ENCODE measurements around the gene LAMA5. TPM values are rescaled to one million over a fixed set of nuclear protein-coding genes. Genes with fewer than 3 reads are reported as not detected.

LAMA5 gene
- total RNA-seq, 1 experiment from 2014 or later = 321 TPM

GRCh38 chr20:62350629-62351422, 16.3 kb downstream of the LAMA5 start:
- Histone ChIP-seq H3K79me2 (ENCODE audit: insufficient read depth, low read length) (peaks cover 38% of the 10 kb centered on the region), H3K9ac (ENCODE audit: low read length) (peak overlapping the region; percentile 74), H3K27me3 (ENCODE audit: insufficient read depth, low read length) (no peaks in the 10 kb centered on the region), H3K9me3 (ENCODE audit: control insufficient read depth in 1 of 2, insufficient read depth in 1 of 2, low read depth in 1 of 2, low read length in 2 of 2) (no peaks in the 10 kb centered on the region), H3K4me3 (replicated peaks in 1 of 2; ENCODE audit: low read depth in 1 of 2, low read length in 2 of 2) (peak overlapping the region; percentile 19 to 52), H4K20me1 (ENCODE audit: insufficient read depth) (no peaks in the 10 kb centered on the region), H3K27ac (ENCODE audit: low read depth, low read length) (peak overlapping the region; percentile 99), H3K4me1 (ENCODE audit: control insufficient read depth in 1 of 2, insufficient read depth in 2 of 2, low read length in 2 of 2) (peaks cover 31 to 54% of the 10 kb centered on the region in 2 experiments), H3K9me2 (ENCODE audit: insufficient read depth) (no peaks in the 10 kb centered on the region), H3K36me3 (ENCODE audit: control insufficient read depth in 1 of 2, insufficient read depth in 2 of 2, low read length in 2 of 2) (peaks cover 3 to 31% of the 10 kb centered on the region in 2 experiments; a peak in 2 of 4 replicates), H3K4me2 (ENCODE audit: low read length) (peak overlapping the region; percentile 89), H2AFZ (ENCODE audit: low read depth, low read length, poor library complexity, severe bottlenecking) (no peak overlapping the region)
- TF ChIP-seq ZFX (IDR thresholded peaks at IDR 0.05) (0 out of 2 replicates have a peak, but pooled peaks have one; percentile 18), TCF7L2 (IDR thresholded peaks at IDR 0.05; ENCODE audit: borderline replicate concordance, extremely low read depth, insufficient read depth, insufficient read length) (no peak), RAD21 (IDR thresholded peaks at IDR 0.05; ENCODE audit: low read depth) (no peak), CEBPB (IDR thresholded peaks at IDR 0.05; ENCODE audit: low read depth) (no peak)
- CTCF ChIA-PET = interaction anchor here (0.8 to 1.7 kb wide), 4 partner anchors 10 to 60 kb away, joined by 3 to 13 read pairs (median 3); no protein-coding TSS in a partner anchor
- intact Hi-C loops (cut with micrococcal nuclease) = loop anchor here (1.0 kb wide), 1 partner anchor 8 kb away; no protein-coding TSS in a partner anchor
- POLR2A ChIA-PET = interaction anchor here (0.7 to 2.0 kb wide), 3 partner anchors 13 to 18 kb away, joined by 4 to 12 read pairs (median 6); partner anchors contain the start of gene LAMA5
- BruUV-seq (replicated peaks) = no TSS peak
- ATAC-seq = peak; percentile 57
- RAD21 ChIA-PET (ENCODE audit: low non-redundant PET in 1 of 2, low total read pairs in 2 of 2, uncharacterized antibody in 2 of 2, unreplicated experiment in 2 of 2) = interaction anchor here (1.1 to 1.3 kb wide), 4 partner anchors 9 to 49 kb away, joined by 3 to 4 read pairs (median 3); no protein-coding TSS in a partner anchor
- no peak for DNase-seq (ENCODE audit: low read depth, low spot score)

- H2AFZ ChIP-seq (ENCODE audit: low read depth, low read length, poor library complexity, severe bottlenecking) = no peak overlapping the region
- CTCF ChIA-PET = interaction anchor here (0.8 to 1.7 kb wide), 5 partner anchors 9 to 60 kb away, joined by 3 to 13 read pairs (median 3); no protein-coding TSS in a partner anchor
- H3K9me2 ChIP-seq (ENCODE audit: insufficient read depth) = no peaks in the 10 kb centered on the region
- H3K27ac ChIP-seq (ENCODE audit: low read depth, low read length) = peak overlapping the region; percentile 99
- peak overlapping the region; percentile 74 for H3K9ac ChIP-seq (ENCODE audit: low read length)
- no peaks in the 10 kb centered on the region for H3K9me3 ChIP-seq (ENCODE audit: control insufficient read depth in 1 of 2, insufficient read depth in 1 of 2, low read depth in 1 of 2, low read length in 2 of 2)
- ATAC-seq = peak; percentile 87
- no peaks in the 10 kb centered on the region for H4K20me1 ChIP-seq (ENCODE audit: insufficient read depth)
- H3K27me3 ChIP-seq (ENCODE audit: insufficient read depth, low read length) = no peaks in the 10 kb centered on the region
- POLR2A ChIA-PET = interaction anchor here (0.7 to 2.0 kb wide), 3 partner anchors 14 to 19 kb away, joined by 4 to 12 read pairs (median 6); partner anchors contain the start of gene LAMA5
- BruUV-seq (replicated peaks) = no TSS peak
- intact Hi-C loops (cut with micrococcal nuclease) = loop anchor here (1.0 kb wide), 1 partner anchor 9 kb away; no protein-coding TSS in a partner anchor
- peaks cover 5 to 35% of the 10 kb centered on the region in 2 experiments; a peak in 2 of 4 replicates for H3K36me3 ChIP-seq (ENCODE audit: control insufficient read depth in 1 of 2, insufficient read depth in 2 of 2, low read length in 2 of 2)
- peaks cover 31% of the 10 kb centered on the region for H3K79me2 ChIP-seq (ENCODE audit: insufficient read depth, low read length)
- RAD21 ChIA-PET (ENCODE audit: low non-redundant PET in 1 of 2, low total read pairs in 2 of 2, uncharacterized antibody in 2 of 2, unreplicated experiment in 2 of 2) = interaction anchor here (0.6 to 1.3 kb wide), 5 partner anchors 9 to 48 kb away, joined by 3 to 4 read pairs (median 3); partner anchors contain the start of gene RPS21 (in 1 of the 2)
- peak; percentile 87 for DNase-seq (ENCODE audit: low read depth, low spot score)
- H3K4me3 ChIP-seq (replicated peaks in 1 of 2; ENCODE audit: low read depth in 1 of 2, low read length in 2 of 2) = peak overlapping the region; percentile 19 to 52
- H3K4me1 ChIP-seq (ENCODE audit: control insufficient read depth in 1 of 2, insufficient read depth in 2 of 2, low read length in 2 of 2) = peaks cover 26 to 48% of the 10 kb centered on the region in 2 experiments
- H3K4me2 ChIP-seq (ENCODE audit: low read length) = peak overlapping the region; percentile 89
- TF ChIP-seq SIN3A (IDR thresholded peaks at IDR 0.05; ENCODE audit: low read depth) (no peak), YY1 (IDR thresholded peaks at IDR 0.05; ENCODE audit: extremely low read depth, insufficient replicate concordance, low read depth, low read length) (peak; percentile 19), JUND (IDR thresholded peaks at IDR 0.05) (no peak), CEBPB (IDR thresholded peaks at IDR 0.05; ENCODE audit: low read depth) (no peak), SP1 (IDR thresholded peaks at IDR 0.05; ENCODE audit: low read depth) (no peak), ELF1 (IDR thresholded peaks at IDR 0.05; ENCODE audit: borderline replicate concordance, low read depth) (no peak), ZFX (IDR thresholded peaks at IDR 0.05) (no peak)
- TF ChIP-seq, protein P1, sequence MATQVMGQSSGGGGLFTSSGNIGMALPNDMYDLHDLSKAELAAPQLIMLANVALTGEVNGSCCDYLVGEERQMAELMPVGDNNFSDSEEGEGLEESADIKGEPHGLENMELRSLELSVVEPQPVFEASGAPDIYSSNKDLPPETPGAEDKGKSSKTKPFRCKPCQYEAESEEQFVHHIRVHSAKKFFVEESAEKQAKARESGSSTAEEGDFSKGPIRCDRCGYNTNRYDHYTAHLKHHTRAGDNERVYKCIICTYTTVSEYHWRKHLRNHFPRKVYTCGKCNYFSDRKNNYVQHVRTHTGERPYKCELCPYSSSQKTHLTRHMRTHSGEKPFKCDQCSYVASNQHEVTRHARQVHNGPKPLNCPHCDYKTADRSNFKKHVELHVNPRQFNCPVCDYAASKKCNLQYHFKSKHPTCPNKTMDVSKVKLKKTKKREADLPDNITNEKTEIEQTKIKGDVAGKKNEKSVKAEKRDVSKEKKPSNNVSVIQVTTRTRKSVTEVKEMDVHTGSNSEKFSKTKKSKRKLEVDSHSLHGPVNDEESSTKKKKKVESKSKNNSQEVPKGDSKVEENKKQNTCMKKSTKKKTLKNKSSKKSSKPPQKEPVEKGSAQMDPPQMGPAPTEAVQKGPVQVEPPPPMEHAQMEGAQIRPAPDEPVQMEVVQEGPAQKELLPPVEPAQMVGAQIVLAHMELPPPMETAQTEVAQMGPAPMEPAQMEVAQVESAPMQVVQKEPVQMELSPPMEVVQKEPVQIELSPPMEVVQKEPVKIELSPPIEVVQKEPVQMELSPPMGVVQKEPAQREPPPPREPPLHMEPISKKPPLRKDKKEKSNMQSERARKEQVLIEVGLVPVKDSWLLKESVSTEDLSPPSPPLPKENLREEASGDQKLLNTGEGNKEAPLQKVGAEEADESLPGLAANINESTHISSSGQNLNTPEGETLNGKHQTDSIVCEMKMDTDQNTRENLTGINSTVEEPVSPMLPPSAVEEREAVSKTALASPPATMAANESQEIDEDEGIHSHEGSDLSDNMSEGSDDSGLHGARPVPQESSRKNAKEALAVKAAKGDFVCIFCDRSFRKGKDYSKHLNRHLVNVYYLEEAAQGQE (IDR thresholded peaks at IDR 0.05; ENCODE audit: low read depth) = no peak
- TF ChIP-seq, protein P2, sequence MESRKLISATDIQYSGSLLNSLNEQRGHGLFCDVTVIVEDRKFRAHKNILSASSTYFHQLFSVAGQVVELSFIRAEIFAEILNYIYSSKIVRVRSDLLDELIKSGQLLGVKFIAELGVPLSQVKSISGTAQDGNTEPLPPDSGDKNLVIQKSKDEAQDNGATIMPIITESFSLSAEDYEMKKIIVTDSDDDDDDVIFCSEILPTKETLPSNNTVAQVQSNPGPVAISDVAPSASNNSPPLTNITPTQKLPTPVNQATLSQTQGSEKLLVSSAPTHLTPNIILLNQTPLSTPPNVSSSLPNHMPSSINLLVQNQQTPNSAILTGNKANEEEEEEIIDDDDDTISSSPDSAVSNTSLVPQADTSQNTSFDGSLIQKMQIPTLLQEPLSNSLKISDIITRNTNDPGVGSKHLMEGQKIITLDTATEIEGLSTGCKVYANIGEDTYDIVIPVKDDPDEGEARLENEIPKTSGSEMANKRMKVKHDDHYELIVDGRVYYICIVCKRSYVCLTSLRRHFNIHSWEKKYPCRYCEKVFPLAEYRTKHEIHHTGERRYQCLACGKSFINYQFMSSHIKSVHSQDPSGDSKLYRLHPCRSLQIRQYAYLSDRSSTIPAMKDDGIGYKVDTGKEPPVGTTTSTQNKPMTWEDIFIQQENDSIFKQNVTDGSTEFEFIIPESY (IDR thresholded peaks at IDR 0.05; ENCODE audit: extremely low read depth, insufficient replicate concordance, low read length) = peak; percentile 24
Observed at GRCh38 chr20:62350098-62350628, 16.9 kb downstream of the LAMA5 start.
